ENCODE results near the gene RPL3. TPM values are rescaled to one million over a fixed set of nuclear protein-coding genes. Genes with fewer than 3 reads are reported as not detected.
"Not testable (repeated sequence)": the region's sequence is repeated elsewhere in the genome, so short reads cannot be mapped to it uniquely, and the experiment has no call there.

The RPL3 gene
- total and polyA plus RNA-seq, 2 donors, result 1,908 to 4,002 TPM

- no peaks in the 10 kb centered on the region for H3K36me3 ChIP-seq (ENCODE audit: insufficient read depth)
- 91% methylated on average over 4 of the region's 4 CpGs for WGBS
- no peak for DNase-seq (ENCODE audit: extremely low spot score)
- H3K4me1 ChIP-seq (ENCODE audit: insufficient read depth), result no peaks in the 10 kb centered on the region
- H3K27ac ChIP-seq (ENCODE audit: low read depth), result no peak overlapping the region
- H3K4me3 ChIP-seq (ENCODE audit: low read depth, low read length), result no peak overlapping the region
These were observed 25.8 kb upstream of the RPL3 start for GRCh38 chr22:39345231-39345630.

- no peak overlapping the region for H3K4me3 ChIP-seq (ENCODE audit: low read depth, low read length)
- DNase-seq (ENCODE audit: extremely low spot score), result no peak
- WGBS, result 85% methylated on average over 8 of the region's 8 CpGs
These were observed 24.6 kb upstream of the RPL3 start for GRCh38 chr22:39344046-39344390.

GRCh38 chr22:39343259-39344045 lies 24.0 kb upstream of the RPL3 start:
- Histone ChIP-seq H3K4me1 (ENCODE audit: insufficient read depth) (no peaks in the 10 kb centered on the region), H3K27ac (ENCODE audit: low read depth) (no peak overlapping the region), H3K4me3 (ENCODE audit: low read depth, low read length) (no peak overlapping the region), H3K36me3 (ENCODE audit: insufficient read depth) (no peaks in the 10 kb centered on the region)
- no peak for DNase-seq (ENCODE audit: extremely low spot score)
- WGBS, result 29% methylated on average over 15 of the region's 15 CpGs

More at GRCh38 chr22:39344046-39344390, 24.6 kb upstream of the RPL3 start:
- no peak overlapping the region for H3K27ac ChIP-seq (ENCODE audit: low read depth)
- no peaks in the 10 kb centered on the region for H3K4me1 ChIP-seq (ENCODE audit: insufficient read depth)
- no peaks in the 10 kb centered on the region for H3K36me3 ChIP-seq (ENCODE audit: insufficient read depth)

- Histone ChIP-seq H3K36me3 (ENCODE audit: insufficient read depth) (no peaks in the 10 kb centered on the region), H3K4me3 (ENCODE audit: low read depth, low read length) (no peak overlapping the region), H3K4me1 (ENCODE audit: insufficient read depth) (no peaks in the 10 kb centered on the region), H3K27ac (ENCODE audit: low read depth) (no peak overlapping the region)
- WGBS, result 67% methylated on average over 3 of the region's 3 CpGs
- DNase-seq (ENCODE audit: extremely low spot score), result no peak
These were observed 21.8 kb upstream of the RPL3 start for GRCh38 chr22:39341179-39341578.

- H3K4me1 ChIP-seq (ENCODE audit: insufficient read depth); H3K27ac ChIP-seq (ENCODE audit: low read depth); DNase-seq (ENCODE audit: extremely low spot score); H3K36me3 ChIP-seq (ENCODE audit: insufficient read depth); H3K4me3 ChIP-seq (ENCODE audit: low read depth, low read length): not testable (repeated sequence)
- WGBS, result 41% methylated on average over 7 of the region's 7 CpGs
These were observed 20.4 kb upstream of the RPL3 start for GRCh38 chr22:39339775-39340174.

- DNase-seq (ENCODE audit: extremely low spot score), result no peak
- WGBS, result 88% methylated on average over 5 of the region's 5 CpGs
These were observed 17.0 kb upstream of the RPL3 start for GRCh38 chr22:39336411-39336810.

GRCh38 chr22:39332441-39333064 lies 13.1 kb upstream of the RPL3 start:
- no peak overlapping the region for H3K4me3 ChIP-seq (ENCODE audit: low read depth, low read length)
- no peak for DNase-seq (ENCODE audit: extremely low spot score)
- peaks cover 1% of the 10 kb centered on the region for H3K4me1 ChIP-seq (ENCODE audit: insufficient read depth)
- H3K36me3 ChIP-seq (ENCODE audit: insufficient read depth), result no peaks in the 10 kb centered on the region
- H3K27ac ChIP-seq (ENCODE audit: low read depth), result no peak overlapping the region
- WGBS, result 74% methylated on average over 5 of the region's 5 CpGs

More at GRCh38 chr22:39336411-39336810, 17.0 kb upstream of the RPL3 start:
- Histone ChIP-seq H3K27ac (ENCODE audit: low read depth) (no peak overlapping the region), H3K4me3 (ENCODE audit: low read depth, low read length) (no peak overlapping the region), H3K4me1 (ENCODE audit: insufficient read depth) (no peaks in the 10 kb centered on the region), H3K36me3 (ENCODE audit: insufficient read depth) (no peaks in the 10 kb centered on the region)

- not testable (repeated sequence) for H3K4me3 ChIP-seq (ENCODE audit: low read depth, low read length); H3K4me1 ChIP-seq (ENCODE audit: insufficient read depth); H3K36me3 ChIP-seq (ENCODE audit: insufficient read depth); H3K27ac ChIP-seq (ENCODE audit: low read depth); DNase-seq (ENCODE audit: extremely low spot score)
- 92% methylated on average over 1 of the region's 1 CpG for WGBS
These were observed 11.1 kb upstream of the RPL3 start for GRCh38 chr22:39330553-39330952.

- H3K36me3 ChIP-seq (ENCODE audit: insufficient read depth), result no peaks in the 10 kb centered on the region
These were observed 8.8 kb upstream of the RPL3 start for GRCh38 chr22:39327995-39328754.

GRCh38 chr22:39325392-39325932 lies 6.0 kb upstream of the RPL3 start:
- Histone ChIP-seq H3K4me1 (ENCODE audit: insufficient read depth) (no peaks in the 10 kb centered on the region), H3K36me3 (ENCODE audit: insufficient read depth) (no peaks in the 10 kb centered on the region), H3K27ac (ENCODE audit: low read depth) (no peak overlapping the region), H3K4me3 (ENCODE audit: low read depth, low read length) (no peak overlapping the region)
- no peak for DNase-seq (ENCODE audit: extremely low spot score)
- 55% methylated on average over 2 of the region's 2 CpGs for WGBS

More at GRCh38 chr22:39327995-39328754, 8.8 kb upstream of the RPL3 start:
- Histone ChIP-seq H3K27ac (ENCODE audit: low read depth) (no peak overlapping the region), H3K4me1 (ENCODE audit: insufficient read depth) (peaks cover 1% of the 10 kb centered on the region), H3K4me3 (ENCODE audit: low read depth, low read length) (no peak overlapping the region)
- WGBS, result 93% methylated on average over 18 of the region's 18 CpGs
- DNase-seq (ENCODE audit: extremely low spot score), result no peak

GRCh38 chr22:39320616-39321029 lies 1.2 kb upstream of the RPL3 start:
- not testable (repeated sequence) for H3K4me3 ChIP-seq (ENCODE audit: low read depth, low read length); H3K27ac ChIP-seq (ENCODE audit: low read depth); H3K4me1 ChIP-seq (ENCODE audit: insufficient read depth); DNase-seq (ENCODE audit: extremely low spot score); H3K36me3 ChIP-seq (ENCODE audit: insufficient read depth)
- WGBS, result 88% methylated on average over 24 of the region's 24 CpGs

GRCh38 chr22:39318507-39319283 lies 728 bp downstream of the RPL3 start:
- H3K27ac ChIP-seq (ENCODE audit: low read depth), result peak overlapping the region; percentile 48
- H3K4me1 ChIP-seq (ENCODE audit: insufficient read depth), result no peaks in the 10 kb centered on the region
- H3K4me3 ChIP-seq (ENCODE audit: low read depth, low read length), result peak overlapping the region; percentile 38
- 4% methylated on average over 26 of the region's 26 CpGs for WGBS
- DNase-seq (ENCODE audit: extremely low spot score), result no peak
- H3K36me3 ChIP-seq (ENCODE audit: insufficient read depth), result peaks cover 7% of the 10 kb centered on the region

Measured in urinary bladder (tissue), 4 donors.